H1 (cell line): ENCODE measurements around the gene ACACA. TPM values are rescaled to one million over a fixed set of nuclear protein-coding genes. Genes with fewer than 3 reads are reported as not detected.

Experiments
- CTCF ChIA-PET: fragments of 300-600 bp; sonication (Branson Sonifier 250); formaldehyde crosslinking; loops from one replicate; lab custom pipeline; 2021; ENCODE audit not compliant: partially characterized antibody; lab: Charles Lee
- POLR2A ChIA-PET: fragments of 300-600 bp; sonication (Branson Sonifier 250); formaldehyde crosslinking; loops from one replicate; lab custom pipeline; 2021; ENCODE audit warnings: inconsistent platforms; ENCODE audit not compliant: partially characterized antibody; lab: Charles Lee
- DNase-seq, 2 experiments: peaks; one replicate each; pipeline versions ENCODE4 v3.0.0 to v3.0.0-alpha.2; 2010 to 2022; ENCODE audit warnings: low spot score in 2 of 2, low read depth in 1 of 2, mixed read lengths in 1 of 2
- FAIRE-seq: peaks from 2 replicates; lab custom pipeline; 2011; peaks lifted over from hg19 to GRCh38; lab: Jason Lieb, UNC
- H2AFZ ChIP-seq: 2 replicates; pipeline ENCODE4 v1.8.1; 2012; ENCODE audit warnings: low read length, inconsistent platforms
- H2AK5ac ChIP-seq: 2 replicates; pipeline ENCODE4 v1.6.1; 2013; ENCODE audit warnings: low read depth, low read length
- H2BK120ac ChIP-seq: replicated peaks from 2 replicates; pipeline ENCODE3; 2013; ENCODE audit warnings: low read depth, low read length, inconsistent platforms
- H2BK12ac ChIP-seq: 2 replicates; pipeline ENCODE4 v1.6.1; 2013; ENCODE audit warnings: low read depth, low read length
- H2BK15ac ChIP-seq: 2 replicates; pipeline ENCODE4 v1.6.1; 2013; ENCODE audit warnings: low read length
- H2BK20ac ChIP-seq: 2 replicates; pipeline ENCODE4 v1.6.1; 2013; ENCODE audit warnings: low read length
- H2BK5ac ChIP-seq: 2 replicates; pipeline ENCODE4 v1.6.1; 2013; ENCODE audit warnings: low read depth, low read length
- H3K14ac ChIP-seq: 2 replicates; pipeline ENCODE4 v1.6.1; 2013; ENCODE audit warnings: inconsistent platforms; ENCODE audit not compliant: insufficient read length
- H3K18ac ChIP-seq: 2 replicates; pipeline ENCODE4 v1.6.1; 2013; ENCODE audit warnings: low read length; ENCODE audit errors: extremely low read depth
- H3K23ac ChIP-seq: 2 replicates; pipeline ENCODE4 v1.6.1; 2013; ENCODE audit warnings: inconsistent platforms; ENCODE audit not compliant: insufficient read length
- H3K23me2 ChIP-seq: 2 replicates; pipeline ENCODE4 v1.6.1; 2013; ENCODE audit warnings: low read depth, low read length
- H3K27ac ChIP-seq: 2 replicates; pipeline ENCODE4 v1.6.1; 2011; ENCODE audit warnings: low read depth, low read length, inconsistent platforms
- H3K27me3 ChIP-seq, 4 experiments: replicated peaks in 1 of 4; 1 replicate in 1 of 4; 2 replicates in 3 of 4; pipeline versions ENCODE4 v1.6.1 to v1.8.1; 2011 to 2013; ENCODE audit warnings: low read length in 3 of 4, mild to moderate bottlenecking in 3 of 4, inconsistent platforms in 2 of 4, mixed read lengths in 2 of 4, moderate library complexity in 1 of 4; ENCODE audit not compliant: control insufficient read depth in 3 of 4, insufficient read depth in 3 of 4; ENCODE audit errors: extremely low read depth in 1 of 4
- H3K36me3 ChIP-seq, 4 experiments: 2 replicates each; pipeline versions ENCODE4 v1.6.1 to v1.8.1; 2011 to 2013; ENCODE audit warnings: mild to moderate bottlenecking in 4 of 4, low read length in 3 of 4, moderate library complexity in 2 of 4, control low read depth in 1 of 4, inconsistent platforms in 1 of 4; ENCODE audit not compliant: insufficient read depth in 4 of 4, control insufficient read depth in 2 of 4
- H3K4ac ChIP-seq: replicated peaks from 2 replicates; pipeline ENCODE3; 2013; ENCODE audit warnings: low read length, low read depth, mixed read lengths, inconsistent platforms; ENCODE audit not compliant: insufficient read length
- H3K4me1 ChIP-seq, 4 experiments: replicated peaks in 1 of 4; 1 replicate in 1 of 4; 2 replicates in 3 of 4; pipeline versions ENCODE4 v1.6.1 to v1.8.1; 2011 to 2013; ENCODE audit warnings: low read length in 3 of 4, inconsistent platforms in 2 of 4, mixed read lengths in 1 of 4; ENCODE audit not compliant: insufficient read depth in 4 of 4, control insufficient read depth in 3 of 4
- H3K4me2 ChIP-seq, 2 experiments: 2 replicates each; pipeline versions ENCODE4 v1.6.1 to v1.8.1; 2011 to 2013; ENCODE audit warnings: low read depth in 2 of 2, low read length in 2 of 2, control low read depth in 1 of 2, inconsistent platforms in 1 of 2, mild to moderate bottlenecking in 1 of 2; ENCODE audit not compliant: insufficient read depth in 1 of 2
- H3K4me3 ChIP-seq, 4 experiments: fragments of 200-600, 300-600 bp in 1 of 4; sonication (generic), shearing (Covaris generic), sonication (Bioruptor Twin) in 1 of 4; 2 replicates each; pipeline versions ENCODE4 v1.5.1 to v1.8.1; 2011 to 2016; ENCODE audit warnings: low read length in 4 of 4, low read depth in 3 of 4, control low read depth in 2 of 4, inconsistent platforms in 2 of 4, mild to moderate bottlenecking in 2 of 4, mixed read lengths in 1 of 4, moderate library complexity in 1 of 4; ENCODE audit not compliant: insufficient read depth in 2 of 4; ENCODE audit errors: extremely low read depth in 1 of 4
- H3K56ac ChIP-seq: replicated peaks from 2 replicates; pipeline ENCODE3; 2013; ENCODE audit warnings: low read depth, mild to moderate bottlenecking, mixed read lengths, low read length, inconsistent platforms; ENCODE audit not compliant: insufficient read length
- H3K79me1 ChIP-seq: 2 replicates; pipeline ENCODE4 v1.6.1; 2013; ENCODE audit warnings: low read depth, low read length, control low read depth
- H3K79me2 ChIP-seq, 2 experiments: 2 replicates each; pipeline versions ENCODE4 v1.6.1 to v1.8.1; 2012 to 2013; ENCODE audit warnings: low read length in 2 of 2, mild to moderate bottlenecking in 2 of 2, inconsistent platforms in 1 of 2; ENCODE audit not compliant: insufficient read depth in 2 of 2, control insufficient read depth in 1 of 2
- H3K9ac ChIP-seq, 4 experiments: replicated peaks in 1 of 4; 1 replicate in 1 of 4; 2 replicates in 3 of 4; pipeline versions ENCODE4 v1.6.1 to v1.8.1; 2011 to 2013; ENCODE audit warnings: low read depth in 3 of 4, low read length in 3 of 4, control low read depth in 2 of 4, mild to moderate bottlenecking in 2 of 4, moderate library complexity in 2 of 4, inconsistent platforms in 1 of 4; ENCODE audit errors: extremely low read depth in 1 of 4
- H3K9me3 ChIP-seq, 2 experiments: 2 replicates each; pipeline versions ENCODE4 v1.6.1 to v1.8.1; 2012 to 2013; ENCODE audit warnings: mild to moderate bottlenecking in 2 of 2, moderate library complexity in 2 of 2, control low read depth in 1 of 2, inconsistent platforms in 1 of 2, low read depth in 1 of 2, low read length in 1 of 2, mixed read lengths in 1 of 2; ENCODE audit not compliant: insufficient read depth in 2 of 2
- H4K20me1 ChIP-seq, 2 experiments: replicated peaks in 1 of 2; 2 replicates each; pipeline versions ENCODE3 to v1.8.1; 2011 to 2013; ENCODE audit warnings: inconsistent platforms in 2 of 2, low read length in 2 of 2, mild to moderate bottlenecking in 1 of 2; ENCODE audit not compliant: insufficient read depth in 2 of 2, control insufficient read depth in 1 of 2
- H4K5ac ChIP-seq: 2 replicates; pipeline ENCODE4 v1.6.1; 2013; ENCODE audit warnings: low read length, low read depth, mixed read lengths, inconsistent platforms; ENCODE audit not compliant: insufficient read length
- H4K8ac ChIP-seq: 2 replicates; pipeline ENCODE4 v1.8.0; 2013; ENCODE audit warnings: mild to moderate bottlenecking, moderate library complexity, low read length, inconsistent platforms; ENCODE audit not compliant: insufficient read depth; ENCODE audit errors: extremely low read depth
- H4K91ac ChIP-seq: replicated peaks from 2 replicates; pipeline ENCODE3; 2013; ENCODE audit warnings: low read length, mixed read lengths, inconsistent platforms; ENCODE audit not compliant: insufficient read length
- CBX8 ChIP-seq: fragments of 300-800, 300-1000 bp; sonication (generic); IDR thresholded peaks from 2 replicates; pipeline ENCODE4 v1.7.1; 2016; ENCODE audit warnings: low read depth, low read length, borderline replicate concordance
- CHD1 ChIP-seq: IDR thresholded peaks from 2 replicates; pipeline ENCODE4 v1.6.1; 2012; ENCODE audit warnings: low read depth, low read length, improper control_type of control experiment
- GTF2F1 ChIP-seq: IDR thresholded peaks from 2 replicates; pipeline ENCODE4 v1.6.1; 2012; ENCODE audit warnings: low read depth, low read length, improper control_type of control experiment, borderline replicate concordance
- HDAC6 ChIP-seq: IDR thresholded peaks from one replicate; pipeline ENCODE4 v1.7.1; 2012; ENCODE audit warnings: low read depth, mild to moderate bottlenecking, inconsistent platforms, low read length, moderate library complexity
- SAP30 ChIP-seq: fragments of 300-600 bp; sonication (generic); IDR thresholded peaks from 2 replicates; pipeline ENCODE4 v1.7.1; 2012; ENCODE audit warnings: low read length, moderate library complexity, mild to moderate bottlenecking, inconsistent platforms; ENCODE audit not compliant: insufficient read depth, insufficient replicate concordance
- SP4 ChIP-seq: IDR thresholded peaks from 2 replicates; pipeline ENCODE4 v1.6.1; 2012; ENCODE audit warnings: low read length, inconsistent platforms
- WGBS, 2 experiments: shearing (Covaris generic) in 1 of 2; methylation state at CpG; one replicate each; pipeline versions ENCODE4 v1.1.6 to v1.1.7; 2013 to 2015; ENCODE audit warnings: low lambda C conversion rate in 2 of 2, mixed read lengths in 2 of 2, inconsistent platforms in 1 of 2, low coverage in 1 of 2, missing lambda C conversion rate in 1 of 2; ENCODE audit not compliant: insufficient replicate concordance in 2 of 2, insufficient coverage in 1 of 2, insufficient read length in 1 of 2; ENCODE audit errors: extremely low coverage in 1 of 2, missing lambda C conversion rate in 1 of 2; 5-methylcytosine and 5-hydroxymethylcytosine counted together
- polyA plus RNA-seq, 7 experiments: library from polyadenylated mRNA; depleted of rRNA in 3 of 7; stranded (reverse) in 5 of 7; unstranded in 2 of 7; fragments of >200 nt in 5 of 7; fragments of 200-250 nt in 2 of 7; gene quantifications; 1 replicate in 5 of 7; 2 replicates in 1 of 7; 4 replicates in 1 of 7; pipeline versions ENCODE4 v1.2.1 to v1.2.3, GENCODE V29; 2011 to 2013; ENCODE audit warnings: missing spikeins in 2 of 7, mixed read lengths in 2 of 7
- total RNA-seq: library from RNA; stranded (reverse); fragmentation: NEBNext Ultra II Directional; extraction: Animal tissue kit (Norgen Biotek cat#: 25700); gene quantifications from 2 replicates; pipeline ENCODE4 v1.2.1, GENCODE V29; 2021

Gene ACACA
- total and polyA plus RNA-seq, 2 of the 8 experiments (the other 6 are each of a cell fraction or from before 2014, with no cell fraction given), result 74.0 to 160 TPM

DNA sequence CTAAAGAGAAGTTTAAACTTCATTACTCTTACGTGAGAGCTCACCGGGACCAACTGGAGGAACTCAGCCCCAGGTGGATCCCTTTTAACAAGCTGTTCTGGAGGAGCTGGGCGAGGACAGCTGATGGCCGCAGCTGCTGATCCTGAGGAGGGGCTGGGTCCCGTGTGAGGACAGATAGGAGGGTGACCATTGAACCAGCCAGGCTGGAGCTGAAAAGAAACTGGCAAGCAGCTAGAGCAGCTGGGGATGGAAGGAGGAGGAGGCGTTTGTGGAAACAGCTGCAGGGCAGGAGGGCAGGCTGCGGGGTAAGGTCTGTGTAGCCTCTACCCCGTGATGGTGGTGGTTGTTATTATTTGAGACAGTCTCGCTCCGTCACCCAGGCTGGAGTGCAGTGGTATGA is 338.4 kb downstream of the ACACA start:
- FAIRE-seq (no peak), DNase-seq (no peak)
- CTCF ChIA-PET, result interaction anchor here (0.8 to 2.1 kb wide), 11 partner anchors 13 to 439 kb away, joined by 3 to 14 read pairs (median 4); no protein-coding TSS in a partner anchor

More for the DNA sequence above, 338.4 kb downstream of the ACACA start:
- POLR2A ChIA-PET, result interaction anchor here (0.8 to 1.6 kb wide), 3 partner anchors 14 to 16 kb away, joined by 3 to 5 read pairs (median 4); no protein-coding TSS in a partner anchor
- H3K23me2 ChIP-seq, result no peaks in the 10 kb centered on the region; the same call in 1 of the 2 replicates
- no peak overlapping the region for H3K23ac ChIP-seq
- H2AK5ac ChIP-seq, result no peak overlapping the region
- TF ChIP-seq SAP30, result no peak
- no peak for TF ChIP-seq CBX8
- TF ChIP-seq CHD1, result no peak
- no peak for TF ChIP-seq SP4
- no peak for TF ChIP-seq GTF2F1
- no peak for TF ChIP-seq HDAC6
- H3K27ac ChIP-seq, result no peak overlapping the region
- no peaks in the 10 kb centered on the region; a peak in 1 of 7 replicates for H3K27me3 ChIP-seq
- WGBS, 2 experiments, result 85% methylated on average over 10 of the region's 10 CpGs; no CpG with 5 or more reads in 1 of the 2 experiments
- H2BK5ac ChIP-seq, result peak overlapping the region; percentile 86; the same call in 1 of the 2 replicates
- peaks cover 21 to 42% (median 37%) of the 10 kb centered on the region in 4 experiments for H3K4me1 ChIP-seq
- peak overlapping the region; percentile 90; the same call in 1 of the 2 replicates for H2BK20ac ChIP-seq
- H3K18ac ChIP-seq, result peak overlapping the region; percentile 84; the same call in 1 of the 2 replicates
- peak overlapping the region; percentile 91; the same call in 1 of the 2 replicates for H4K8ac ChIP-seq
- H2BK120ac ChIP-seq, result peak overlapping the region; percentile 96
- H3K36me3 ChIP-seq, result no peaks in the 10 kb centered on the region
- H3K4me2 ChIP-seq, result no peak overlapping the region
- no peaks in the 10 kb centered on the region for H4K20me1 ChIP-seq
- H2AFZ ChIP-seq, result no peak overlapping the region
- H2BK15ac ChIP-seq, result no peak overlapping the region
- H3K9ac ChIP-seq, result no peak overlapping the region
- peak overlapping the region; percentile 92 for H4K91ac ChIP-seq
- no peaks in the 10 kb centered on the region for H3K79me1 ChIP-seq
- no peak overlapping the region for H3K14ac ChIP-seq
- no peaks in the 10 kb centered on the region for H3K79me2 ChIP-seq
- H4K5ac ChIP-seq, result peak overlapping the region; percentile 39
- no peak overlapping the region for H3K4me3 ChIP-seq
- H2BK12ac ChIP-seq, result peak overlapping the region; percentile 95; the same call in 1 of the 2 replicates
- H3K4ac ChIP-seq, result peak overlapping the region; percentile 8
- H3K9me3 ChIP-seq, result no peaks in the 10 kb centered on the region
- H3K56ac ChIP-seq, result peak overlapping the region; percentile 17
